HEK293 (cell line): Measurements from ENCODE around the gene KLK10.
A peak's percentile ranks its signal among the peaks of the same experiment; 100 is the strongest.

Experiments
- CTCF ChIA-PET: fragments of 350-600 bp; formaldehyde crosslinking; extraction: SDS; loops from one replicate; lab custom pipeline; 2021; ENCODE audit warnings: antibody characterized with exemption; lab: Yijun Ruan, JAX
- POLR2A ChIA-PET: fragments of 300-600 bp; formaldehyde crosslinking; extraction: SDS; loops from one replicate; lab custom pipeline; 2020; ENCODE audit warnings: antibody characterized with exemption, inconsistent platforms; lab: Yijun Ruan, JAX
- H3K27ac ChIP-seq: fragments of 200-500 bp; sonication (Bioruptor generic); 2 replicates; pipeline ENCODE4 v1.5.1; 2014; ENCODE audit warnings: low read depth, low read length, control low read depth, inconsistent platforms; ENCODE audit errors: extremely low read depth
- H3K36me3 ChIP-seq, 2 experiments: fragments of 200-500 bp in 1 of 2; sonication (Bioruptor generic) in 1 of 2; 1 replicate in 1 of 2; 2 replicates in 1 of 2; pipeline ENCODE4 v1.5.1; 2014 to 2017; ENCODE audit warnings: inconsistent platforms in 2 of 2, low read length in 2 of 2; ENCODE audit not compliant: control insufficient read depth in 2 of 2, insufficient read depth in 1 of 2
- H3K4me1 ChIP-seq: fragments of 200-500 bp; sonication (Bioruptor generic); 2 replicates; pipeline ENCODE4 v1.5.1; 2014; ENCODE audit warnings: mild to moderate bottlenecking, low read length, inconsistent platforms; ENCODE audit not compliant: control insufficient read depth, insufficient read depth
- H3K4me3 ChIP-seq: 2 replicates; pipeline ENCODE4 v1.5.1; 2011; ENCODE audit warnings: low read depth, mild to moderate bottlenecking, control low read depth, low read length, moderate library complexity
- H3K9me3 ChIP-seq: fragments of 200-500 bp; sonication (Bioruptor generic); 2 replicates; pipeline ENCODE4 v1.5.1; 2014; ENCODE audit warnings: low read depth, low read length, inconsistent platforms; ENCODE audit not compliant: control insufficient read depth, insufficient read depth
- EGR2 ChIP-seq: fragments of 450-650 bp; formaldehyde crosslinking; IDR thresholded peaks from 2 replicates; pipeline ENCODE4 v1.5.1; 2016; ENCODE audit warnings: low read depth, missing biosample characterization, missing genetic modification characterization
- KLF17 ChIP-seq: fragments of 450-650 bp; formaldehyde crosslinking; IDR thresholded peaks from 2 replicates; pipeline ENCODE4 v1.5.1; 2016; ENCODE audit warnings: missing biosample characterization, missing genetic modification characterization
- PRDM6 ChIP-seq: fragments of 450-650 bp; formaldehyde crosslinking; IDR thresholded peaks from 2 replicates; pipeline ENCODE4 v1.5.1; 2017; ENCODE audit warnings: missing biosample characterization, missing genetic modification characterization
- SP2 ChIP-seq: fragments of 450-650 bp; formaldehyde crosslinking; IDR thresholded peaks from 2 replicates; pipeline ENCODE4 v1.5.1; 2016; ENCODE audit warnings: missing biosample characterization, missing genetic modification characterization
- SP3 ChIP-seq: fragments of 450-650 bp; formaldehyde crosslinking; IDR thresholded peaks from 2 replicates; pipeline ENCODE4 v1.5.1; 2016; ENCODE audit warnings: missing biosample characterization, missing genetic modification characterization
- TRIM28 ChIP-seq: IDR thresholded peaks from 2 replicates; pipeline ENCODE4 v1.6.1; 2011; ENCODE audit warnings: low read length, control low read depth, borderline replicate concordance
- ZBTB20 ChIP-seq: fragments of 450-650 bp; formaldehyde crosslinking; IDR thresholded peaks from 2 replicates; pipeline ENCODE4 v1.5.1; 2016; ENCODE audit warnings: missing biosample characterization, missing genetic modification characterization
- ZFHX2 ChIP-seq: fragments of 450-650 bp; formaldehyde crosslinking; conservative IDR thresholded peaks from 2 replicates; pipeline ENCODE4 v1.5.1; 2016; ENCODE audit warnings: missing biosample characterization, missing genetic modification characterization
- ZNF140 ChIP-seq: fragments of 450-650 bp; formaldehyde crosslinking; IDR thresholded peaks from 2 replicates; pipeline ENCODE4 v1.5.1; 2016; ENCODE audit warnings: missing biosample characterization, missing genetic modification characterization
- ZNF24 ChIP-seq: fragments of 450-650 bp; formaldehyde crosslinking; IDR thresholded peaks from 2 replicates; pipeline ENCODE4 v1.5.1; 2016; ENCODE audit warnings: missing biosample characterization, missing genetic modification characterization
- ZNF324 ChIP-seq: fragments of 450-650 bp; formaldehyde crosslinking; IDR thresholded peaks from 2 replicates; pipeline ENCODE4 v1.5.1; 2016; ENCODE audit warnings: missing biosample characterization, missing genetic modification characterization
- ZNF341 ChIP-seq: fragments of 450-650 bp; formaldehyde crosslinking; IDR thresholded peaks from 2 replicates; pipeline ENCODE4; 2016; ENCODE audit warnings: low read depth, missing biosample characterization, missing genetic modification characterization
- ZNF366 ChIP-seq: fragments of 450-650 bp; formaldehyde crosslinking; conservative IDR thresholded peaks from 2 replicates; pipeline ENCODE4 v1.5.1; 2016; ENCODE audit warnings: missing biosample characterization, missing genetic modification characterization
- ZNF600 ChIP-seq: fragments of 450-650 bp; formaldehyde crosslinking; IDR thresholded peaks from 2 replicates; pipeline ENCODE4 v1.5.1; 2016; ENCODE audit warnings: missing biosample characterization, missing genetic modification characterization
- ZNF747 ChIP-seq: fragments of 450-650 bp; formaldehyde crosslinking; IDR thresholded peaks from 2 replicates; pipeline ENCODE4 v1.5.1; 2016; ENCODE audit warnings: missing biosample characterization, missing genetic modification characterization
- ZSCAN5A ChIP-seq: fragments of 450-650 bp; formaldehyde crosslinking; IDR thresholded peaks from 2 replicates; pipeline ENCODE4 v1.5.1; 2016; ENCODE audit warnings: missing biosample characterization, missing genetic modification characterization
- TF ChIP-seq, protein P1 (sequence below): sonication (generic); formaldehyde crosslinking; IDR thresholded peaks from 2 replicates; pipeline ENCODE4 v1.8.1; 2022; ENCODE audit warnings: mild to moderate bottlenecking, moderate library complexity, missing genetic modification reagents
- TF ChIP-seq, protein P2 (sequence below): fragments of 450-650 bp; formaldehyde crosslinking; IDR thresholded peaks from 2 replicates; pipeline ENCODE4 v1.5.1; 2016; ENCODE audit warnings: missing biosample characterization, missing genetic modification characterization

KLK10 gene

GRCh38 chr19:51065221-51065960, 45.9 kb upstream of the KLK10 start:
- H3K36me3 ChIP-seq, result no peaks in the 10 kb centered on the region
- no peaks in the 10 kb centered on the region for H3K4me1 ChIP-seq
- no peaks in the 10 kb centered on the region for H3K9me3 ChIP-seq
- H3K27ac ChIP-seq, result no peak overlapping the region
- POLR2A ChIA-PET, result interaction anchor here (1.0 kb wide), 1 partner anchor 267 kb away, joined by 3 read pairs; no protein-coding TSS in a partner anchor
- H3K4me3 ChIP-seq, result peak overlapping the region; percentile 27; the same call in 1 of the 2 replicates
- CTCF ChIA-PET, result interaction anchor here (0.9 to 1.3 kb wide), 3 partner anchors 15 to 44 kb away, joined by 6 to 8 read pairs (median 6); no protein-coding TSS in a partner anchor
- TF ChIP-seq EGR2 (tag by site-specific recombination) (peak; percentile 11; the same call in 1 of the 2 replicates), TRIM28 (no peak)

DNA sequence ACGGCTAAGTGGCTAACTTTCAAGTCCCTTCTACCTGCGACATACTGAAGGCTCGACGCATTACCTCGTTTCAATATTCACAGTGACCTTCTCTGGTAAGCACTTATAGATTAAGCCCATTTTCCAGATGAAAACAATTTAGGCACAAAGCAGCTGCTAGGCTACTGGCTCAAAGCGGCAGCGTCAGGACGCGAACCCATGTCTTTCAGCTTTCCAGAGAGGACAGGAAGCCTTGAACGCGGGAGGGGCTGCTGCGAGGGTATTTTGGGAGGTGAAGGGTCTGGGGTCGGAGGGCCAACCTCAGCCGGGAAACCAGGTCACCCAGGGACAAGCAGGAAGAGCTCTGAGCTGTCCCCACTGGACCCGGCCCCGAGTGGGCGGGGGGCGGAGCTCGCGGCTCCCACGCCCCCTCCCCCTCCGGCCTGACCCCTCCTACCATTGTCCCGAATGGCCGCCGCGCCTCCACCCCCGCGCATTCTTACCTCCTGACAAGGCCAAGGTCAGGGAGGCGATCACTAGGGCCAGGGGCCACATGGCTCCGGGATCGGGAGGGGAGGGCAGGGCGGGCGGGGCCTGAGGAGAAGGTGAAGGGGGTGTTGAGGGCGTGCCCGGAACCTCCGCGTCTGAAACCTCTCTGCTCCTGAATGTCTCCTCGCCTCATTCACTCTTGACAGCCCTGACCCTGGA, 45.2 kb upstream of the KLK10 start, which contains the start of gene KLK13:
Gene KLK13 (minus strand): TSS at position 559 of the 687 bp plus-strand sequence. CDS start 25 bp downstream, at position 534.
- Histone ChIP-seq H3K4me3 (peak within 1 kb of the TSS; percentile 27), H3K27ac (no peak within 1 kb of the TSS), H3K9me3 (no peaks in the 10 kb centered on the region), H3K36me3 (no peaks in the 10 kb centered on the region), H3K4me1 (no peaks in the 10 kb centered on the region)
- POLR2A ChIA-PET, result interaction anchor here (0.7 kb wide), 1 partner anchor 29 kb away, joined by 3 read pairs; no protein-coding TSS in a partner anchor
- CTCF ChIA-PET, result interaction anchor here (0.6 to 1.3 kb wide), 2 partner anchors 31 to 219 kb away, joined by 3 to 6 read pairs; no protein-coding TSS in a partner anchor
- TF ChIP-seq EGR2 (tag by site-specific recombination) (peak; percentile 68), ZNF24 (no peak), SP3 (tag by site-specific recombination) (peak; percentile 62), ZBTB20 (tag by site-specific recombination) (no peak), ZFHX2 (tag by site-specific recombination) (peak; percentile 71; the same call in 1 of the 2 replicates), ZNF366 (tag by site-specific recombination) (no peak), ZNF341 (no peak)
- TF ChIP-seq, protein P1, sequence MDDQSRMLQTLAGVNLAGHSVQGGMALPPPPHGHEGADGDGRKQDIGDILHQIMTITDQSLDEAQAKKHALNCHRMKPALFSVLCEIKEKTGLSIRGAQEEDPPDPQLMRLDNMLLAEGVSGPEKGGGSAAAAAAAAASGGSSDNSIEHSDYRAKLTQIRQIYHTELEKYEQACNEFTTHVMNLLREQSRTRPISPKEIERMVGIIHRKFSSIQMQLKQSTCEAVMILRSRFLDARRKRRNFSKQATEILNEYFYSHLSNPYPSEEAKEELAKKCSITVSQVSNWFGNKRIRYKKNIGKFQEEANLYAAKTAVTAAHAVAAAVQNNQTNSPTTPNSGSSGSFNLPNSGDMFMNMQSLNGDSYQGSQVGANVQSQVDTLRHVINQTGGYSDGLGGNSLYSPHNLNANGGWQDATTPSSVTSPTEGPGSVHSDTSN, result 0 out of 2 replicates have a peak, but pooled peaks have one; percentile 26

GRCh38 chr19:51063664-51064063, 44.2 kb upstream of the KLK10 start:
- Histone ChIP-seq H3K9me3 (no peaks in the 10 kb centered on the region), H3K27ac (no peak overlapping the region), H3K4me1 (no peaks in the 10 kb centered on the region), H3K4me3 (no peak overlapping the region), H3K36me3 (no peaks in the 10 kb centered on the region)
- ChIA-PET CTCF (interaction anchor here (1.9 kb wide), 1 partner anchor 33 kb away, joined by 10 read pairs; no protein-coding TSS in a partner anchor), POLR2A (no interaction called here)
- TF ChIP-seq ZNF140 (tag by site-specific recombination) (no peak), ZNF324 (tag by site-specific recombination) (no peak), ZNF747 (tag by site-specific recombination) (no peak), SP2 (tag by site-specific recombination) (no peak), KLF17 (no peak), PRDM6 (tag by site-specific recombination) (no peak), ZSCAN5A (no peak), ZNF600 (tag by site-specific recombination) (no peak)
- TF ChIP-seq, protein P2, sequence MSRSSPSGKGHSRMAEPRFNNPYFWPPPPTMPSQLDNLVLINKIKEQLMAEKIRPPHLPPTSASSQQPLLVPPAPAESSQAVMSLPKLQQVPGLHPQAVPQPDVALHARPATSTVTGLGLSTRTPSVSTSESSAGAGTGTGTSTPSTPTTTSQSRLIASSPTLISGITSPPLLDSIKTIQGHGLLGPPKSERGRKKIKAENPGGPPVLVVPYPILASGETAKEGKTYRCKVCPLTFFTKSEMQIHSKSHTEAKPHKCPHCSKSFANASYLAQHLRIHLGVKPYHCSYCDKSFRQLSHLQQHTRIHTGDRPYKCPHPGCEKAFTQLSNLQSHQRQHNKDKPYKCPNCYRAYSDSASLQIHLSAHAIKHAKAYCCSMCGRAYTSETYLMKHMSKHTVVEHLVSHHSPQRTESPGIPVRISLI (tag by site-specific recombination), result no peak
